ENCODE results near the gene NOXO1.

GRCh38 chr16:2027024-2028010 is 46.0 kb upstream of the NOXO1 start:
- TF ChIP-seq CTCF (IDR thresholded peaks at IDR 0.05), result no peak
- TF ChIP-seq POLR2A (IDR thresholded peaks at IDR 0.05), result no peak

Measured in lower leg skin (tissue), 3 donors.